ENCODE data around the gene ACTR3C.

The ACTR3C gene

GRCh38 chr7:150361402-150361801 is 38.1 kb upstream of the ACTR3C start:
- Histone ChIP-seq H3K27ac (no peak overlapping the region), H3K4me3 (ENCODE audit: low read depth, low read length) (no peak overlapping the region), H3K36me3 (replicated peaks) (no peaks in the 10 kb centered on the region), H3K27me3 (replicated peaks) (no peaks in the 10 kb centered on the region)
- in situ Hi-C loops (cut with HindIII; ENCODE audit: low pct_ligation_motif_present, low sequenced_read_pairs), result no loop called here
- no peak for TF ChIP-seq CTCF (IDR thresholded peaks at IDR 0.05; ENCODE audit: low read depth, low read length, missing control alignments)
- DNase-seq, result no peak

GRCh38 chr7:150360363-150361058 is 37.2 kb upstream of the ACTR3C start:
- no peak for DNase-seq
- Histone ChIP-seq H3K27ac (no peak overlapping the region), H3K27me3 (replicated peaks) (no peaks in the 10 kb centered on the region), H3K4me3 (ENCODE audit: low read depth, low read length) (no peak overlapping the region), H3K36me3 (replicated peaks) (no peaks in the 10 kb centered on the region)
- TF ChIP-seq CTCF (IDR thresholded peaks at IDR 0.05; ENCODE audit: low read depth, low read length, missing control alignments), result no peak
- in situ Hi-C loops (cut with HindIII; ENCODE audit: low pct_ligation_motif_present, low sequenced_read_pairs), result no loop called here

GRCh38 chr7:150359622-150360362 is 36.4 kb upstream of the ACTR3C start:
- Histone ChIP-seq H3K27ac (no peak overlapping the region), H3K4me3 (ENCODE audit: low read depth, low read length) (no peak overlapping the region), H3K27me3 (replicated peaks) (no peaks in the 10 kb centered on the region), H3K36me3 (replicated peaks) (no peaks in the 10 kb centered on the region)
- in situ Hi-C loops (cut with HindIII; ENCODE audit: low pct_ligation_motif_present, low sequenced_read_pairs), result no loop called here
- TF ChIP-seq CTCF (IDR thresholded peaks at IDR 0.05; ENCODE audit: low read depth, low read length, missing control alignments), result no peak
- no peak for DNase-seq

- no peaks in the 10 kb centered on the region for H3K36me3 ChIP-seq (replicated peaks)
- in situ Hi-C loops (cut with HindIII; ENCODE audit: low pct_ligation_motif_present, low sequenced_read_pairs), result no loop called here
- H3K4me3 ChIP-seq (ENCODE audit: low read depth, low read length), result no peak overlapping the region
- no peak for DNase-seq
- no peaks in the 10 kb centered on the region for H3K27me3 ChIP-seq (replicated peaks)
- no peak overlapping the region for H3K27ac ChIP-seq
- no peak for TF ChIP-seq CTCF (IDR thresholded peaks at IDR 0.05; ENCODE audit: low read depth, low read length, missing control alignments)
These were observed 35.8 kb upstream of the ACTR3C start for GRCh38 chr7:150358988-150359621.

GRCh38 chr7:150358433-150358832 is 35.1 kb upstream of the ACTR3C start:
- Histone ChIP-seq H3K36me3 (replicated peaks) (no peaks in the 10 kb centered on the region), H3K4me3 (ENCODE audit: low read depth, low read length) (no peak overlapping the region), H3K27ac (no peak overlapping the region), H3K27me3 (replicated peaks) (no peaks in the 10 kb centered on the region)
- no peak for TF ChIP-seq CTCF (IDR thresholded peaks at IDR 0.05; ENCODE audit: low read depth, low read length, missing control alignments)
- DNase-seq, result no peak
- in situ Hi-C loops (cut with HindIII; ENCODE audit: low pct_ligation_motif_present, low sequenced_read_pairs), result no loop called here

Data from brain microvascular endothelial cell (primary cell).